A673 (cell line): ENCODE results near the gene OR13C5.

ENCODE experiments used
- EZH2 ChIP-seq: fragments of 200-600 bp; sonication (generic); IDR thresholded peaks from 2 replicates; pipeline ENCODE4 v1.6.1; 2017; ENCODE audit warnings: borderline replicate concordance, low read depth, mild to moderate bottlenecking, mixed read lengths, antibody characterized with exemption, low read length; ENCODE audit not compliant: poor library complexity, severe bottlenecking
- TF ChIP-seq, protein P1 (sequence below): fragments of 300-800, 200-600 bp; sonication (generic); conservative IDR thresholded peaks from 2 replicates; pipeline ENCODE4 v1.5.1; 2017; ENCODE audit warnings: low read depth, mild to moderate bottlenecking, antibody characterized with exemption, low read length, moderate library complexity, mixed read lengths

DNA sequence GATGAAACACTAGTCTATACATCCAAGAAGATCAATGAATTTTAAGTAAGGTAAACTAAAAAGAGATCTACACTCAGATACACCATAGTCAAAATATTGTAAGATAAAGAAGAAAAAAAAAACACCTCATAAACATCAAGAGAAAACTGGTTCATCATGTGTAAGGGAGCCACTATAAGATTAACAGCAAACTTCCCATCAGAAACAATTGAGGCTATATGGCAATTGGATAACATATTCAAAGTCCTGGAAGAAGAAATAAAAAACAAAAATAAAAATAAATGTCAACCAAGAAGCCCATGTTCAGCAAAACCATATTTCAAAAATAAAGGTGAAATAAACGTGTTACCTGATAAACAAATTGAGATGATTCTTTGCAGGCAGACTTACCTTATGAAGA, 26.6 kb downstream of the OR13C5 start:
- TF ChIP-seq, protein P1, sequence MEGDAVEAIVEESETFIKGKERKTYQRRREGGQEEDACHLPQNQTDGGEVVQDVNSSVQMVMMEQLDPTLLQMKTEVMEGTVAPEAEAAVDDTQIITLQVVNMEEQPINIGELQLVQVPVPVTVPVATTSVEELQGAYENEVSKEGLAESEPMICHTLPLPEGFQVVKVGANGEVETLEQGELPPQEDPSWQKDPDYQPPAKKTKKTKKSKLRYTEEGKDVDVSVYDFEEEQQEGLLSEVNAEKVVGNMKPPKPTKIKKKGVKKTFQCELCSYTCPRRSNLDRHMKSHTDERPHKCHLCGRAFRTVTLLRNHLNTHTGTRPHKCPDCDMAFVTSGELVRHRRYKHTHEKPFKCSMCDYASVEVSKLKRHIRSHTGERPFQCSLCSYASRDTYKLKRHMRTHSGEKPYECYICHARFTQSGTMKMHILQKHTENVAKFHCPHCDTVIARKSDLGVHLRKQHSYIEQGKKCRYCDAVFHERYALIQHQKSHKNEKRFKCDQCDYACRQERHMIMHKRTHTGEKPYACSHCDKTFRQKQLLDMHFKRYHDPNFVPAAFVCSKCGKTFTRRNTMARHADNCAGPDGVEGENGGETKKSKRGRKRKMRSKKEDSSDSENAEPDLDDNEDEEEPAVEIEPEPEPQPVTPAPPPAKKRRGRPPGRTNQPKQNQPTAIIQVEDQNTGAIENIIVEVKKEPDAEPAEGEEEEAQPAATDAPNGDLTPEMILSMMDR, result no peak
- no peak for TF ChIP-seq EZH2
